ENCODE measurements around the gene UROS. TPM values are rescaled to one million over a fixed set of nuclear protein-coding genes. Genes with fewer than 3 reads are reported as not detected.

The UROS gene
- total RNA-seq, 4 donors from 2014 or later, result 34.7 to 57.8 (median 39.2) TPM

DNA sequence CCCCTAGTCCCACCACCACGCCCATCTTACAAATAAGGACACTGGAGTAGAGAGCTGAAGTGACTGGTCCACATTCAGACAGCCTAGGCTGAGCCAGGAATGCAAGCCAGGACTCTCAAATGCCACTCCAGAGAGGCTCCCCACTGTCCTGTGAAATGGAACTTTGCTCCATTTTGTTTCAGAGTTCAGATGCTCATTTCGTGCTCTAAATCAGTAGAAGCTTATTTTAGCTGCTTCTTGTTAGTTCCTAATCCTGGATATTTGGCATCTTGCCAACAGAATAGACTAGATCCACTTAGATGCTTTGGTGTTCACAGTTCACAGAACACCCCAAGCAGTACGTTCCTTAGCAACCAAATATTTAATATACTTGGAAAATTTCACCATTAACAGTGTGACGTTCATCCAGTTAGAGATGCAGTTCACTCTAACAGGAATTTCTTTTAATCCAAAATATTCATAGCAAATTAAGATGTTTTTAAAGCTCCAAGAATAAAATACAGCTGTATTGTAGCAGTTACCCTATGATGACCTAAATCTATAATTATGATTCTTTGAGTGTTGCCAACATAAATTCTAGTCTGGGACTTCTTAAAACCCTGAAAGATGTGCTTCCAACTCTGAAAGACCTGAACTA, 54.7 kb downstream of the UROS start:
- no peak for TF ChIP-seq POLR2A (IDR thresholded peaks at IDR 0.05)
- no peak for TF ChIP-seq CTCF (IDR thresholded peaks at IDR 0.05)
- H3K4me1 ChIP-seq, result peaks cover 0 to 6% (median 0%) of the 10 kb centered on the region in 4 donors
- no peaks in the 10 kb centered on the region for H3K9me3 ChIP-seq
- peaks cover 0 to 28% (median 0%) of the 10 kb centered on the region in 3 donors for H3K36me3 ChIP-seq
- peak overlapping the region in 1 of 4 donors; percentile 39 for H3K27ac ChIP-seq
- H3K27me3 ChIP-seq, result no peaks in the 10 kb centered on the region
- DNase-seq, result no peak
- no peak overlapping the region for H3K4me3 ChIP-seq

DNA sequence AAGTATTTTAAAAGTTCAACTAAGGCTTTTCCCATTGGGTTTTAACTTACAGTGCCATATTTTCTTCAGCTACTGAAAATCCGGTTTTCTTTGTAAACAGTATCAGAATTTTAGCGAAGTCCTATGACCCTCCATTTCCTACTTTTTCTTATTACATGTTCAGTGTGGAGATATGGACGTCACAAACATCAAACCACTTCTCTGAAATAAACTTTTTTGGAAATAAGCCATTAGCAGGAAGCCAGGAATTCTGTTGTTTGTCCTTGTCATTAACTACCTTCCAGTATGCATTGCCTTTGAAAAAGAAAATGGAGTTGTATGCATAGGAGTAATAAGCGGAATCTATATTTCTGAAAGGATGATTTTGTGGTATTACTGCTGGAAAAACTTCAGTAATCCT, 56.5 kb downstream of the UROS start:
- Histone ChIP-seq H3K9me3 (no peaks in the 10 kb centered on the region), H3K4me3 (no peak overlapping the region), H3K27ac (no peak overlapping the region), H3K36me3 (peaks cover 0 to 44% (median 0%) of the 10 kb centered on the region in 3 donors), H3K27me3 (no peaks in the 10 kb centered on the region), H3K4me1 (peaks cover 0 to 6% (median 0%) of the 10 kb centered on the region in 4 donors)
- no peak for DNase-seq
- TF ChIP-seq POLR2A (IDR thresholded peaks at IDR 0.05) (no peak), CTCF (IDR thresholded peaks at IDR 0.05) (no peak)

GRCh38 chr10:125765835-125766234, 57.2 kb downstream of the UROS start:
- H3K27me3 ChIP-seq, result no peaks in the 10 kb centered on the region
- no peak overlapping the region for H3K27ac ChIP-seq
- peaks cover 0 to 6% (median 0%) of the 10 kb centered on the region in 4 donors for H3K4me1 ChIP-seq
- no peaks in the 10 kb centered on the region for H3K9me3 ChIP-seq
- peaks cover 0 to 46% (median 0%) of the 10 kb centered on the region in 3 donors for H3K36me3 ChIP-seq
- H3K4me3 ChIP-seq, result no peak overlapping the region
- no peak for DNase-seq
- no peak for TF ChIP-seq CTCF (IDR thresholded peaks at IDR 0.05)
- TF ChIP-seq POLR2A (IDR thresholded peaks at IDR 0.05), result no peak

- no peak for DNase-seq
- no peaks in the 10 kb centered on the region for H3K4me1 ChIP-seq
- H3K36me3 ChIP-seq, result peaks cover 0 to 72% (median 0%) of the 10 kb centered on the region in 3 donors
- TF ChIP-seq CTCF (IDR thresholded peaks at IDR 0.05) (no peak), POLR2A (IDR thresholded peaks at IDR 0.05) (no peak)
- no peak overlapping the region for H3K27ac ChIP-seq
- H3K27me3 ChIP-seq, result no peaks in the 10 kb centered on the region
- H3K9me3 ChIP-seq, result no peaks in the 10 kb centered on the region
- no peak overlapping the region for H3K4me3 ChIP-seq
Observed at GRCh38 chr10:125762692-125763648, 60.1 kb downstream of the UROS start.

- no peak for TF ChIP-seq CTCF (IDR thresholded peaks at IDR 0.05)
- no peak for TF ChIP-seq POLR2A (IDR thresholded peaks at IDR 0.05)
- H3K36me3 ChIP-seq, result peaks cover 0 to 78% (median 0%) of the 10 kb centered on the region in 3 donors
- no peak overlapping the region for H3K4me3 ChIP-seq
- H3K27me3 ChIP-seq, result no peaks in the 10 kb centered on the region
- H3K9me3 ChIP-seq, result no peaks in the 10 kb centered on the region
- no peaks in the 10 kb centered on the region for H3K4me1 ChIP-seq
- DNase-seq, result no peak
- H3K27ac ChIP-seq, result no peak overlapping the region
Observed at GRCh38 chr10:125761961-125762360, 61.1 kb downstream of the UROS start.
